C4-2B (cell line): Measurements from ENCODE around the gene ERGIC3.

Experiments used
- ZFX ChIP-seq: fragments of 450-650 bp; IDR thresholded peaks from 2 replicates; pipeline ENCODE4 v1.6.1; 2017
- TF ChIP-seq, protein P1 (sequence below): fragments of 450-650 bp; conservative IDR thresholded peaks from 2 replicates; pipeline ENCODE4 v1.5.1; 2017; ENCODE audit warnings: mild to moderate bottlenecking

- TF ChIP-seq, protein P1, sequence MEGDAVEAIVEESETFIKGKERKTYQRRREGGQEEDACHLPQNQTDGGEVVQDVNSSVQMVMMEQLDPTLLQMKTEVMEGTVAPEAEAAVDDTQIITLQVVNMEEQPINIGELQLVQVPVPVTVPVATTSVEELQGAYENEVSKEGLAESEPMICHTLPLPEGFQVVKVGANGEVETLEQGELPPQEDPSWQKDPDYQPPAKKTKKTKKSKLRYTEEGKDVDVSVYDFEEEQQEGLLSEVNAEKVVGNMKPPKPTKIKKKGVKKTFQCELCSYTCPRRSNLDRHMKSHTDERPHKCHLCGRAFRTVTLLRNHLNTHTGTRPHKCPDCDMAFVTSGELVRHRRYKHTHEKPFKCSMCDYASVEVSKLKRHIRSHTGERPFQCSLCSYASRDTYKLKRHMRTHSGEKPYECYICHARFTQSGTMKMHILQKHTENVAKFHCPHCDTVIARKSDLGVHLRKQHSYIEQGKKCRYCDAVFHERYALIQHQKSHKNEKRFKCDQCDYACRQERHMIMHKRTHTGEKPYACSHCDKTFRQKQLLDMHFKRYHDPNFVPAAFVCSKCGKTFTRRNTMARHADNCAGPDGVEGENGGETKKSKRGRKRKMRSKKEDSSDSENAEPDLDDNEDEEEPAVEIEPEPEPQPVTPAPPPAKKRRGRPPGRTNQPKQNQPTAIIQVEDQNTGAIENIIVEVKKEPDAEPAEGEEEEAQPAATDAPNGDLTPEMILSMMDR = no peak
- no peak for TF ChIP-seq ZFX
Measured at GRCh38 chr20:35571555-35571954, 29.7 kb downstream of the ERGIC3 start.
